GM21825 (cell line): Measurements from ENCODE around the gene TUB.

ENCODE experiments used
- ATAC-seq: cut with Tn5 transposase; IDR thresholded peaks from one replicate; pipeline ENCODE4 v1.9.1; 2021; ENCODE audit warnings: mild to moderate bottlenecking, moderate library complexity; ENCODE audit not compliant: unreplicated experiment

TUB gene

DNA sequence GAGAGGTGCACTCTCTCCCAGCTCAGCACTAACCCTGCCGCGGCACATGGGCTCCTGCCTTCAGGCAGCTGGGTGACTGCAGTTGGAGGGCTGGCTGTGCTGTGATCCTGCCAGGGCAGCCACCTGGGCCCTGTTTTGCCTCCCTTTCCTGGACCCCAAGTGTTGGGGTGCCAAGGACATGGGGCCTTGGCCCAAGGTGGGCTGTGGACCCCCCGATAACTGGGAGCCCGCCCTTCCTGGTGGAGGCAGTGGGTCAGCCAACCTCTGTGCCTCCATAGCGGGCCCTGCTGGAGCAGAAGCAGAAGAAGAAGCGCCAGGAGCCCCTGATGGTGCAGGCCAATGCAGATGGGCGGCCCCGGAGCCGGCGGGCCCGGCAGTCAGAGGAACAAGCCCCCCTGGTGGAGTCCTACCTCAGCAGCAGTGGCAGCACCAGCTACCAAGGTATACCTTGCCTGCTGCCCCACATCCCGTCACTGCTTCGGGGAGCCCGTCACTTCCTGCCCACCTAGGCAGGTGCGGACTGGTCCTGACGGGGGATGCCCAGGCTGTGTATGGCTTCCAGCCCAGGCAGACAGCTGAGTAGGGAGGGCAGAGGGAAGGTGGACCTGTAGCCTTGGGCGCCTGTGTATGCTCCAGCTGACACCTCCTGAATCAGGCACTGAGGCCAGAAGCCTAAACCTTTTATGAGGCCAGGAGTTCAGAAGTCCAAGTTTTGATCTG, 8.9 kb downstream of the TUB start:
- ATAC-seq = no peak

DNA sequence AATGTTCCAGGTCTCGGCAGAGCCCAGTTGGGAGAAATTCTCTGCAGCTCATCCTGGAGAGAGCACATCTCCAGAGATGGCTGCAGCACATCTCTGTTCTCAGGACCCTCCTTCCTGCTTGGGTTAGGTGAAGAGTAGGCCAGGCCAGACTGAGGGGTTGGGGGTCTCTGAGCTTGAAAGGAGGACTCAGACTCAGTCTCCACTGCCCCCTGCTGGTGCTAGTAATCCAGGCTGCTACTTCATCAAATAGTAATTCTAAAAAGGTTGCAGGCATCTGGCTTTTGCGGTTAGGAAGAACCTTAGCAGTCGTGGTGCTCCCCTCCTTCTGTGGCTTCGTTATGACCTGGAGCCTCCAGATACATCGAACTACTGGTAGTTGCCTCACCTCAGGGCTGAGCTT, 9.7 kb downstream of the TUB start:
- ATAC-seq = no peak

DNA sequence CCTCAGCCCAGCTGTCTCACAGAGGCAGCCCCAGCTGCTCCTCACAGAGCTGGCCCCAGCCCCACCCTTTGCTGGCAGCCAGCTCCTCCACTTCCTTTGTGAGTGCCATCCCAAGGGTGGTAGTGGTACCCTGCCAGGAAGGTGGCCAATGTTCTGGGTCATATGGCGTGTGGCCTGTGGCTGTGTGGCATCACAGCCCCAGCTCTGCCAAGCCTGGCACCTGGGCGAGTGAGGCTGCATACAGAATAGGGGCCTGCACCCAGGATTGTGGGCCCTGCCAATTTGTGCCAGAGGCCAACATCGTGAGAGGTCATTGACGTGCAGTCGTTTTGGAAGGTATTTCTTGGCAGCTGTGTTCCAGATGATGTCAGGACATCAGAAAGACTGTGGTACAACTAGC, 10.7 kb downstream of the TUB start:
- ATAC-seq = no peak

DNA sequence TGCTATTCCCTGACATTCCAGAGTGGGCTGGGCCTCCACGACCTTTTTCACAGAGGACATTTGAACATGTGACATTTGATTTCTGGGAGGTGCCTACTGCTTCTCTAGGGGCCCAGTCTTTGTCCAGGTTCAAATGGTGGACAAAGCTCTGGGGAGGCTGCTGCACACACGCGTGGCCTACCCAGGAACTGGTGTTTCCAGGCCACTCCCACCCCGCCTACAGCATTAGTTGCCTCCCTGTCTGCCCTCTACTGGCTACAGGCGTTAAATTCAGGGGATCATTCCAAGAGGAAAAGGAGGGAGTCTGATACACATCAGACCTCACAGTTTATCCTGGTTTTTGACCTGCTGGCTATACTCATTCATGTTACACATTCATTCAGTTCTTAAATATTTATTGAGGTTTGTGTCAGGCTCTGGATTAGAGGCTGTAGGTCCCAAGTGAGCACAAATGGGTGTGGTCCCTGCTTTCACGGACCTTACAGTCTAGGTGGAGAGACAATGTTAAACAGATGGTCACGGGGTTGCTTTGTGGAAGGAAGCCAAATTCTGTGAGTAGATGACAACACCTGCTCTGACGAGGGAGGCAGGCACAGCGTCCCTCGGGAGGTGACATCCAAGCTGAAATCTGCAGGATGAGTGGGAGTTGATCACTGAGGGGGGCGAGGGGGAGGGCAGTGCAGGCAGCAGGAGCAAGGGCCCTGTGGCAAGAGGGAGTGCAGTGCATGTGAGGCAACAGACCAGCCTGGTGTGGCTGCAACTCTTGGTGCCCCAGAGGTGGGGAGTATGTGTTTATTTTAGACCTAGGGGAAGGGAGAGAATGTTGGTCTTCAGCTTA, 11.8 kb downstream of the TUB start:
- peak; percentile 55 for ATAC-seq

DNA sequence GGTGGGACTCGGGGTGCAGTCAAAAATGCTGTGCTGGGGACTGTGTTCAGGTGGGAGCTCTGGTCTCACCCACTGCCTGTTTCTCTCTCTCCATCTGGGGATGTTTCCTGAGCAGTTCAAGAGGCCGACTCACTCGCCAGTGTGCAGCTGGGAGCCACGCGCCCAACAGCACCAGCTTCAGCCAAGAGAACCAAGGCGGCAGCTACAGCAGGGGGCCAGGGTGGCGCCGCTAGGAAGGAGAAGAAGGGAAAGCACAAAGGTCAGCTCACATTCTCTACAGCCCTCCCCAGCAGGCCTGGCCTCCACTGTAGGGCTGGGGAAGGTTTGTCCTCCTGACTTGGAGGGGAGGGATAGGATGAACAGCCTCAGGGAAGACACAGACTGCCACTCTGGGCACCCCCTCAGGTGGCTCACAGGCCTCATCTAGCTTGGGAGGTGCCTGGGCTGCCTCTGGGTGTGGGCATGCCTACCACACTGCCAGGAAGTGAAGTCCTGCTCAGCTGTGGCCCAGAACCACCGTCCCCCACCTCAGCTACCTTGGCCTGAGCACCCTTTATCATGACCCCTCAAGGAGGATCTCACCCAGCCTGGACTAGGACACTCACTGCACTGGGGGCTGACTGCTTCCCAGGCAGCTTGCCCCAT, 13.0 kb downstream of the TUB start:
- ATAC-seq = no peak

DNA sequence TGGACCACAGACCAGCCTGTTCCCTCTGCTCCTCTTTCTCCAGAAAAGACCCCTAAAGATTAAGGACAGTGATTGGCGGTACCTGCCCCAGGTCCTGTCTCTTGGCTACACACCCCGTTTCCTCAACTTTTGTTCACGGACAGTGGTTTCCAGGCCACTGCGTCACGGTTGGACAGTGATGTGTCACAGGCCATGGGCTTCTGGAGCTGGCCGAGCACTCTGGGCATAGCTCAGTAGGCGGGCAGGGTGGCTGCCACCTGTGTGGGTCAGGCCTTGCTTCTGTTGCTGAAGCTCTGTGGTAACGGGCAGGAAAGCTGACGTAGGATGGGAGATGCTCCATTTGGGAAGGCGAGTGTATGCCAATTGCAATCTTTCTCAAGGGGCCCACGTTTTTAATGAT, 13.6 kb downstream of the TUB start:
- no peak for ATAC-seq

DNA sequence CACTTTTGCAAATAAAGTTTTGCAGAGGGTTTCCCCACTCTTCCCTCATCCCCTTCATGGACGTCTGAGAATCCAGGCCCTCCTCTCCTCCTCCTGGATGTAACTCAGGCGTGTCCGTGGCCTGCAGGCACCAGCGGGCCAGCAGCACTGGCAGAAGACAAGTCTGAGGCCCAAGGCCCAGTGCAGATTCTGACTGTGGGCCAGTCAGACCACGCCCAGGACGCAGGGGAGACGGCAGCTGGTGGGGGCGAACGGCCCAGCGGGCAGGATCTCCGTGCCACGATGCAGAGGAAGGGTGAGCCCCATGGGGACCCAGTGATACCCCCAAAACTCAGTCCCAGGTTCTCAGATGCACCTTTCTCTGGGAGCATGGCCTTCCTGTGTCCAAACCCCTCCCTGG, 14.4 kb downstream of the TUB start:
- ATAC-seq = no peak

DNA sequence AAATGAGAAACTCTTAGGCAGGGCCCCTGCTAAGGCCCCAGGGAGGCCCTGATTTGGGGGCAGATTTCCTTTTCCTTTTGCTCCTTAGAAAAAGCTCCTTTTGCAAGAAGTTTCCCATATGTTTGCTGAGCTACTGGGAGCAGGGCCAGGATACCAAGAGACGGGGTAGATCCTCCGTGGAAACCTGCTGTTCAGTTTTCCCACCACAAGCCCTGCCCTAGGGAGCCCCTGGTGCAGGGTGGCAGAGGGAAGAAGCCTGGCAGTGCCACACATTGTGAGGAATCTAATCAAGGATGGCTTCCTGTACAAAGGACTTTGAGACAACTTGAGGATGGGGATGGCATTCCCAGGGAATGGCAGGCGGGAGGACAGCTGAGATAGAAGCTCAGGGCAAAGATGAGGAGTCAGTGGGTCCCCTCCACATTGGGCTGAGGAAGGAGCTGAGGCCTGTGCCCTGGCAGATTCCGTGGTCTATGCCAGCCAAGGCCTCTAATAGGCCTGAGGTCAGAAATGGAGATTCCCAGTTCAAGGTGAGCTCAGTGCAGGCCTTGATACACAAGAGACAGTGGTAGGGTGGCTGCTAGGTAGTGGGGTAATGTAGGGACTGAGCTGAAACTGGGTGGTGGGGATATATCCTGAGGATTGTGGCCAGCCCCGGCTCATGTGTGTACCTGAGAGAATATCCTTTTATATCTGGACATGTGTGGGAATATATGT, 15.0 kb downstream of the TUB start:
- ATAC-seq = no peak

DNA sequence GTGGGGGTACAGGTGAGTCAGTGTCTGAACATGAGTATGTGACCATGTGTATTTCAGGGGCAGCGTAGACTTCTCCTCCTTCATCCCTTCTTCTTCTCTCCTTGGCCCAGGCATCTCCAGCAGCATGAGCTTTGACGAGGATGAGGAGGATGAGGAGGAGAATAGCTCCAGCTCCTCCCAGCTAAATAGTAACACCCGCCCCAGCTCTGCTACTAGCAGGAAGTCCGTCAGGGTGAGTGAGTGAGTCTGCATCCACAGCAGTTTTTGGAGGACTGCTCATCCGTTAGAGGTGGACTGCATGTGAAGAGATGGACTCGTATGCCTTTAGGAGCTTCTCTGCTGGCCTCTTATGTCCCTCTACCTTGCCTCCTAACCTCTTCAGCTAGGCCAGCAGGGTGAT, 15.6 kb downstream of the TUB start:
- ATAC-seq = no peak

DNA sequence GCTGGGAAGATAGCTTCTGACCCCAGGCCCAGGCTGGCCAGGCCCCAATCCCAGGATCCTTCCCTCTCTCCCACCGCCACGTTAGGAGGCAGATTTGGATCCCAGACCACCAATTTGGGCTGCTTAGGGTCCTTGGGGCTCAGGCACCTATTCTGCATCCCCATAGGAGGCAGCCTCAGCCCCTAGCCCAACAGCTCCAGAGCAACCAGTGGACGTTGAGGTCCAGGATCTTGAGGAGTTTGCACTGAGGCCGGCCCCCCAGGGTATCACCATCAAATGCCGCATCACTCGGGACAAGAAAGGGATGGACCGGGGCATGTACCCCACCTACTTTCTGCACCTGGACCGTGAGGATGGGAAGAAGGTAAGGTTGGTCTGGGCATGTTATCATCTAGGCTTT, 16.1 kb downstream of the TUB start:
- no peak for ATAC-seq

DNA sequence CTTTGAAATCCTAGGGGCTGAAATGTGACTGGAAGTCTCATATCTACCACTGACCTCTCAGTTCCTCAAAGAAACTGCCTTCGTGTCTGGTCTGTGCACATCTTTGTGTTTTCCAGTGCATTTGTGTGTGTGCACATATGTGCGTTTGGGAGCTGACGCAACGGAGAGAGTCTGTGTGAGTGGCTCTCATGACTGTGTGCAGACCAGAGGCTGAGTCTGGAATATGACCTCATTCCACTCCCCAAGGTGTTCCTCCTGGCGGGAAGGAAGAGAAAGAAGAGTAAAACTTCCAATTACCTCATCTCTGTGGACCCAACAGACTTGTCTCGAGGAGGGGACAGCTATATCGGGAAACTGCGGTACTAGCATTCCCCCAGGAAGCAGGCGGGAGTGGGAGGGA, 16.5 kb downstream of the TUB start:
- ATAC-seq = no peak

DNA sequence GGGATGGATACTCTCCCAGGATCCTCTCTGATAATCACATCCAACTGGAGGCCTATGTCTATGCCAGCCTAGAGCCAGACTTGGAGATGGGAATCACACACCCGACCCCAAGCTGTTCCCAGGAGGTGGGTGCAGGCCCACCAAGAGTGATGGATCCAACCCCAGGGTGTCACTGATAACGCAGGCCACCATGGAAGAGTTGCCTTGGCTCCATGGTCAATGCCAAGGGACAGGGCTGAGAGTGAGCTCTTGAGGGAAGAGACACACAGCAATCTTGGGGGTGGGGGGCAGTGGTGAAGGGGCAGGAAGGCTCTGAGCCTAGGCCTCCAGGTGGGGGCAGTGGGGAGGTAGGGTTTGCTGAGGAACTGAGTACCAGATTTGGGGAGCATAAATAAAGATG, 16.9 kb downstream of the TUB start:
- no peak for ATAC-seq

DNA sequence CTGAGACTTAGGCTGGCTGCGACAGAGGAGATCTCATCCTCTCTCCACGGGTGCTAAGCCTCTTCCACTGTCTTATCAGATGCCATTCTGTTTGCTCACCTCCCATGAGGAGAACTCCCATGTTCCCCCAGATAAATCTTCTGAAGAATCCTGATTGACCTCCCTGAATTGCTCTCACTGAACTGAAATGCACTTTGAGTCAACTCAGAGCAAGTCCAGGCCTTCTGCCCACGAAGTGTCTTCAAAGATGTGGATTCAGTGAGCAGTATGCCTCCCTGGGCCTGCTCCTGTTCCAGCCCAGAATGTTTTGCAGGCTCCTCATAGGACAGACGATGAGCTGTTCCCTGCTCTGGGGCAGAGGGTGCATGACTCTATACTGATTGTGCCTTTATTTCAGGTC, 17.4 kb downstream of the TUB start:
- no peak for ATAC-seq

DNA sequence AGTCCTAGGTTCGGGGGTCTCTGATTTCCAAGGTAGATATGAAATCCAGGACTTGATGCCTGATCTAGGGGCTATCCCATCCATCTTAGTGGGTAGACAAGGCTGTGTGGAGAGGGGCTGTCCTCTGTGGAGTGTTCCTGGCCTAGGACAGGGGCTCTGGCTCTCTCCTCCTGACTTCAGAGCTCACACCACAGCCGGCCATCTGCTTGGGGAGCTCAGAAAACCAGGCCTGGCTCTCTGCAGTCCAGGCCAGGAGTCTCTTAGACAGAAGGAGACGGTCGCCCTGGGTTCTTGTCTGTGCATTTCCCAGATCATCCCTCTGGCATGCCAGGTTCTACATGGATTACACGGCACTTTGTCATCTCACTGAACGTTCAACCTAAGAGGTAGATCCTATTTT, 17.9 kb downstream of the TUB start:
- no peak for ATAC-seq

DNA sequence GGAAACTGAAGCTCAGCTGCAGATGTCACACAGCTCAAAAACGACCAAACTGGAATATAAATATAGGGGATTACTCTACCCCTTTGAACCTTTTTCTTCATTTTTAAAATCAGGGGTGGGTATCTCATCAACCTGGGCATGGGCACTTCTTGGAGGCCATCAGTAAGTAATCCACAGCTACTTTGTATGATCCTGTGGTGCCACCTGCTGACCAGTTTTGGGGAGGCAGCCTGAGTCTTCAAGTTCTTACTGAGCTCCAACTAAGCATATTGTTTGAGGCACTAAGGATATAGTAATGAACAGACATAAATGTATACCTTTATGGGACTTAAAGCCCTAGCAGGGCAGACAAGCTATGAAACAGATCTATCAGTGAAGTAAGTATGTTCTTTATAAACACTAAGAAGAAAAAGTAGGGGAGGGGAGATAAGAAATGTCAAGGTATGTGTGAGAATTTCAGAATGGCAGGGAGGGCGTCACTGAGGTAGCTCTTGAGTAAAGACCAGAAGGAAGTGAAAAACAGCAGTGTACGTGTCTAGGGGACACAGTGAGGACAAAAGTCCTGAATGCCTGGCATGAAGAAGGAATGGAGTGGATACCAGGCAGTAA, 18.4 kb downstream of the TUB start:
- ATAC-seq = peak; percentile 48

DNA sequence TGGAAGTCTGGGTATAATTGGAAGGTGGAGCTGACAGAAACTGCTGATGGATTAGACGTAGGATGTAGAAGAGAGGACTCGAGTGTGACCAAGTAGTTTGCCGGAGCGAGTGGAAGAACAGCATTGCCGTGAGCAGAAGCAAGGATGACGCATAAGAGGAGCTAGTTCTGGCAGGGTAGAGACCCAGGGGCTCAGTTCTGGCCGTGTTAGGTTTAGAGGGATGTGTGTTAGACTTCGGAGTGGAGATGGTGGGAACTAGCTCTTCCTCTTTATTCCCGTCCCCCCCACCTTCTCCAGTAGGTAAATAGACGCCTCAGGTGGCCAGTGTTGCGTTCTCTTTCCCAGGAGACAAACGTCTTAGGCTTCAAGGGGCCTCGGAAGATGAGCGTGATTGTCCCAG, 19.1 kb downstream of the TUB start:
- ATAC-seq = no peak

DNA sequence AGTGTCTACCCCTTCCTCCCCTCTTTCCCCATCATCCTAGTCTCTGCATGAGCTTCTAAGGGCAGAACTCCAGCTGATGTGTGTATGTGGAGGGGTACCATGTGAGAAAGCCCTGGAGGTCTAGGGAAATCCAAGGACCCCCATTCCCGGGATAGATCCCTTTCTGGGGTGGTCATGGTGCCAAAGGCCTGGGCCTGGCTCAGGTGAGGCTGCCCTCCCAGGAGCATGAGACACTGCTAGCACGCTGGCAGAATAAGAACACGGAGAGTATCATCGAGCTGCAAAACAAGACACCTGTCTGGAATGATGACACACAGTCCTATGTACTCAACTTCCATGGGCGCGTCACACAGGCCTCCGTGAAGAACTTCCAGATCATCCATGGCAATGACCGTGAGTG, 19.6 kb downstream of the TUB start:
- ATAC-seq = no peak

DNA sequence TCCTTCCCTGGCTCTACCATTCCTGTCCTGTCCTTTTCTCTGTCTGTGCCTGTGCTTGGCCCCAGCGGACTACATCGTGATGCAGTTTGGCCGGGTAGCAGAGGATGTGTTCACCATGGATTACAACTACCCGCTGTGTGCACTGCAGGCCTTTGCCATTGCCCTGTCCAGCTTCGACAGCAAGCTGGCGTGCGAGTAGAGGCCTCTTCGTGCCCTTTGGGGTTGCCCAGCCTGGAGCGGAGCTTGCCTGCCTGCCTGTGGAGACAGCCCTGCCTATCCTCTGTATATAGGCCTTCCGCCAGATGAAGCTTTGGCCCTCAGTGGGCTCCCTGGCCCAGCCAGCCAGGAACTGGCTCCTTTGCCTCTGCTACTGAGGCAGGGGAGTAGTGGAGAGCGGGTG, 20.4 kb downstream of the TUB start:
- no peak for ATAC-seq

DNA sequence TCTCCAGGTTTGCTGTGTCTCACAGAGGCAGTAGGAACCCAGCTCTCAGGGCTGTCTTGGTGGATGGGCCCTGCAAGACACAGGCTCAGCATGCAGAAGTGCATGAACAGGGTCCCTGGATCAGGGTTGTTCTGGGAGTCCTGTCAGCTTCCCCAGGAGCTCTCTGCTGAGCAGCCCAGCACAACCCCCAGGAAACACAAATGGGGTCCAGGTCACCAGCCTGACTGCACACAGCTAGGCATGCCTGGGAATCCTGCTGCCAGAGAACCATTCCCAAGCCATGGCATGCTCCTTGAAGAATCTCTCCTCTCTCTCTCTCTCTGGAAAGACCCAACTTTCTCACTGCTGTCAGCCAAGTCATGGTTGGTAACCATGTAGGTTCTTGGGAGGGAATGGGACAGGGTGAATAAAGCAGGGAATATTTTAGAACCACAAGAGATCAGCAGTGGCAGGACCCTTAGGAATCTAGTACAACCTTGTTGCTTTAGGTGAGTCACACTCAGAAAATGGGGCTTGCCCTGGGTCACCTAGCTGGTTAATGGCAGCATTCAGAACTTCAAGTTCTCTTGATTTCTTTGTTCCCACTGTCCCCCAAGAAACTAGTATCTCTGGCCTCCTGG, 21.4 kb downstream of the TUB start:
- ATAC-seq = no peak

DNA sequence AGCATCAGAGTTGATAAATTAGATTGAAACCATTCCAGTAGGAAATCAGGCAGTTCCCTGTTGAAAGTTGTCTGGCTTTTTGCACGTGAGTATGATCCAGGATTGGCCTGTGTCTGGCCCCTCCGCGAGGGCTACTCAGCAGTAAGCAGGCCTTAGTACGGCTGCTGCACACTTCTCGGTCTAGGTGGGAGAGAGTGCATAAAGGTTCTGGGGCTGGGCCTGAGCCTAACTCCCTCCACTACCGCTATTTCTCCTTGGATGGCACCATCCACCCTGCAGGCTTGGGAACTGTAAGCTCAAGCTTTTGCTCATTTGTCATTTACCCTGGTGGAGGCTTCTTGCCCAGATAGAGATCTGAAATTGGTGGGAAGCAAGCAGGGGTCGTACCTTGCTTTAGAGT, 22.0 kb downstream of the TUB start:
- no peak for ATAC-seq

DNA sequence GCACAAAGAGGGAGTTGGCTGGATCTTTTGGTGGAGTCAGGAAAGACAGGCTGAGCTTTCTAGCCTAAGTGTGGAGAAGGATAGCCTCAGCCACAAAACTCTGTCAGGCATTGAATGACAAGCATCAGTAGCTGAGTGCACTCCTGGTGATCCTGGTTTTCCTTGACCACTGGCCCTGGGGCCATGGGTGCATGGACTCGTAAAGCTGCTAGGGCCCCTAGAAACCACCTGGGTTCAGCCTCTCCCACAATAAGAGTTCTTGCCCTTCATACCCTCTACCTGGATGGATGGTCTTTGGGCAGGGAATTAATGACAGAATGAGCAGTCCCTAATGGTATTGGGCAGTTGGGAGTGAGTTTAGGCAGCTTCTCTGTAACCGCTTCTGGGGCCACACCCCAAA, 22.9 kb downstream of the TUB start:
- ATAC-seq = no peak
